ENCODE measurements around the gene RUFY1. TPM values are rescaled to one million over a fixed set of nuclear protein-coding genes. Genes with fewer than 3 reads are reported as not detected.

The RUFY1 gene
- total and polyA plus RNA-seq, 9 of the 15 experiments (the other 6 are each of a cell fraction or from before 2014, with no cell fraction given): 5.0 to 41.7 (median 29.6) TPM

- TF ChIP-seq, protein P1, sequence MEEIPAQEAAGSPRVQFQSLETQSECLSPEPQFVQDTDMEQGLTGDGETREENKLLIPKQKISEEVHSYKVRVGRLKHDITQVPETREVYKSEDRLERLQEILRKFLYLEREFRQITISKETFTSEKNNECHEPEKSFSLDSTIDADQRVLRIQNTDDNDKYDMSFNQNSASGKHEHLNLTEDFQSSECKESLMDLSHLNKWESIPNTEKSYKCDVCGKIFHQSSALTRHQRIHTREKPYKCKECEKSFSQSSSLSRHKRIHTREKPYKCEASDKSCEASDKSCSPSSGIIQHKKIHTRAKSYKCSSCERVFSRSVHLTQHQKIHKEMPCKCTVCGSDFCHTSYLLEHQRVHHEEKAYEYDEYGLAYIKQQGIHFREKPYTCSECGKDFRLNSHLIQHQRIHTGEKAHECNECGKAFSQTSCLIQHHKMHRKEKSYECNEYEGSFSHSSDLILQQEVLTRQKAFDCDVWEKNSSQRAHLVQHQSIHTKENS (CRISPR knock-in tag; IDR thresholded peaks at IDR 0.05): no peak
- TF ChIP-seq RBM34 (IDR thresholded peaks at IDR 0.05; ENCODE audit: borderline replicate concordance, insufficient read depth, low read length) (no peak), ZNF197 (CRISPR knock-in tag; IDR thresholded peaks at IDR 0.05; ENCODE audit: low read depth) (no peak), RFX1 (IDR thresholded peaks at IDR 0.05) (no peak), RBM39 (optimal IDR thresholded peaks at IDR 0.05; ENCODE audit: low read depth, low read length) (peak; percentile 87), MBD2 (IDR thresholded peaks at IDR 0.05; ENCODE audit: borderline replicate concordance, low read depth) (peak; percentile 74), KLF1 (tag; IDR thresholded peaks at IDR 0.05) (peak; percentile 43; the same call in 1 of the 2 replicates), MXD1 (CRISPR knock-in tag; IDR thresholded peaks at IDR 0.05; ENCODE audit: borderline replicate concordance, poor library complexity, severe bottlenecking) (no peak), CXXC5 (CRISPR knock-in tag; IDR thresholded peaks at IDR 0.05) (peak; percentile 81)
- TF ChIP-seq, protein P2, sequence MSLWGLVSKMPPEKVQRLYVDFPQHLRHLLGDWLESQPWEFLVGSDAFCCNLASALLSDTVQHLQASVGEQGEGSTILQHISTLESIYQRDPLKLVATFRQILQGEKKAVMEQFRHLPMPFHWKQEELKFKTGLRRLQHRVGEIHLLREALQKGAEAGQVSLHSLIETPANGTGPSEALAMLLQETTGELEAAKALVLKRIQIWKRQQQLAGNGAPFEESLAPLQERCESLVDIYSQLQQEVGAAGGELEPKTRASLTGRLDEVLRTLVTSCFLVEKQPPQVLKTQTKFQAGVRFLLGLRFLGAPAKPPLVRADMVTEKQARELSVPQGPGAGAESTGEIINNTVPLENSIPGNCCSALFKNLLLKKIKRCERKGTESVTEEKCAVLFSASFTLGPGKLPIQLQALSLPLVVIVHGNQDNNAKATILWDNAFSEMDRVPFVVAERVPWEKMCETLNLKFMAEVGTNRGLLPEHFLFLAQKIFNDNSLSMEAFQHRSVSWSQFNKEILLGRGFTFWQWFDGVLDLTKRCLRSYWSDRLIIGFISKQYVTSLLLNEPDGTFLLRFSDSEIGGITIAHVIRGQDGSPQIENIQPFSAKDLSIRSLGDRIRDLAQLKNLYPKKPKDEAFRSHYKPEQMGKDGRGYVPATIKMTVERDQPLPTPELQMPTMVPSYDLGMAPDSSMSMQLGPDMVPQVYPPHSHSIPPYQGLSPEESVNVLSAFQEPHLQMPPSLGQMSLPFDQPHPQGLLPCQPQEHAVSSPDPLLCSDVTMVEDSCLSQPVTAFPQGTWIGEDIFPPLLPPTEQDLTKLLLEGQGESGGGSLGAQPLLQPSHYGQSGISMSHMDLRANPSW (CRISPR knock-in tag; IDR thresholded peaks at IDR 0.05): peak; percentile 93; the same call in 1 of the 2 replicates
- TF ChIP-seq, protein P3, sequence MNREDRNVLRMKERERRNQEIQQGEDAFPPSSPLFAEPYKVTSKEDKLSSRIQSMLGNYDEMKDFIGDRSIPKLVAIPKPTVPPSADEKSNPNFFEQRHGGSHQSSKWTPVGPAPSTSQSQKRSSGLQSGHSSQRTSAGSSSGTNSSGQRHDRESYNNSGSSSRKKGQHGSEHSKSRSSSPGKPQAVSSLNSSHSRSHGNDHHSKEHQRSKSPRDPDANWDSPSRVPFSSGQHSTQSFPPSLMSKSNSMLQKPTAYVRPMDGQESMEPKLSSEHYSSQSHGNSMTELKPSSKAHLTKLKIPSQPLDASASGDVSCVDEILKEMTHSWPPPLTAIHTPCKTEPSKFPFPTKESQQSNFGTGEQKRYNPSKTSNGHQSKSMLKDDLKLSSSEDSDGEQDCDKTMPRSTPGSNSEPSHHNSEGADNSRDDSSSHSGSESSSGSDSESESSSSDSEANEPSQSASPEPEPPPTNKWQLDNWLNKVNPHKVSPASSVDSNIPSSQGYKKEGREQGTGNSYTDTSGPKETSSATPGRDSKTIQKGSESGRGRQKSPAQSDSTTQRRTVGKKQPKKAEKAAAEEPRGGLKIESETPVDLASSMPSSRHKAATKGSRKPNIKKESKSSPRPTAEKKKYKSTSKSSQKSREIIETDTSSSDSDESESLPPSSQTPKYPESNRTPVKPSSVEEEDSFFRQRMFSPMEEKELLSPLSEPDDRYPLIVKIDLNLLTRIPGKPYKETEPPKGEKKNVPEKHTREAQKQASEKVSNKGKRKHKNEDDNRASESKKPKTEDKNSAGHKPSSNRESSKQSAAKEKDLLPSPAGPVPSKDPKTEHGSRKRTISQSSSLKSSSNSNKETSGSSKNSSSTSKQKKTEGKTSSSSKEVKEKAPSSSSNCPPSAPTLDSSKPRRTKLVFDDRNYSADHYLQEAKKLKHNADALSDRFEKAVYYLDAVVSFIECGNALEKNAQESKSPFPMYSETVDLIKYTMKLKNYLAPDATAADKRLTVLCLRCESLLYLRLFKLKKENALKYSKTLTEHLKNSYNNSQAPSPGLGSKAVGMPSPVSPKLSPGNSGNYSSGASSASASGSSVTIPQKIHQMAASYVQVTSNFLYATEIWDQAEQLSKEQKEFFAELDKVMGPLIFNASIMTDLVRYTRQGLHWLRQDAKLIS (CRISPR knock-in tag; IDR thresholded peaks at IDR 0.05): peak; percentile 97
- TF ChIP-seq, protein P4, sequence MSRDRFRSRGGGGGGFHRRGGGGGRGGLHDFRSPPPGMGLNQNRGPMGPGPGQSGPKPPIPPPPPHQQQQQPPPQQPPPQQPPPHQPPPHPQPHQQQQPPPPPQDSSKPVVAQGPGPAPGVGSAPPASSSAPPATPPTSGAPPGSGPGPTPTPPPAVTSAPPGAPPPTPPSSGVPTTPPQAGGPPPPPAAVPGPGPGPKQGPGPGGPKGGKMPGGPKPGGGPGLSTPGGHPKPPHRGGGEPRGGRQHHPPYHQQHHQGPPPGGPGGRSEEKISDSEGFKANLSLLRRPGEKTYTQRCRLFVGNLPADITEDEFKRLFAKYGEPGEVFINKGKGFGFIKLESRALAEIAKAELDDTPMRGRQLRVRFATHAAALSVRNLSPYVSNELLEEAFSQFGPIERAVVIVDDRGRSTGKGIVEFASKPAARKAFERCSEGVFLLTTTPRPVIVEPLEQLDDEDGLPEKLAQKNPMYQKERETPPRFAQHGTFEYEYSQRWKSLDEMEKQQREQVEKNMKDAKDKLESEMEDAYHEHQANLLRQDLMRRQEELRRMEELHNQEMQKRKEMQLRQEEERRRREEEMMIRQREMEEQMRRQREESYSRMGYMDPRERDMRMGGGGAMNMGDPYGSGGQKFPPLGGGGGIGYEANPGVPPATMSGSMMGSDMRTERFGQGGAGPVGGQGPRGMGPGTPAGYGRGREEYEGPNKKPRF (IDR thresholded peaks at IDR 0.05; ENCODE audit: low read depth, low read length): no peak
- TF ChIP-seq, protein P5, sequence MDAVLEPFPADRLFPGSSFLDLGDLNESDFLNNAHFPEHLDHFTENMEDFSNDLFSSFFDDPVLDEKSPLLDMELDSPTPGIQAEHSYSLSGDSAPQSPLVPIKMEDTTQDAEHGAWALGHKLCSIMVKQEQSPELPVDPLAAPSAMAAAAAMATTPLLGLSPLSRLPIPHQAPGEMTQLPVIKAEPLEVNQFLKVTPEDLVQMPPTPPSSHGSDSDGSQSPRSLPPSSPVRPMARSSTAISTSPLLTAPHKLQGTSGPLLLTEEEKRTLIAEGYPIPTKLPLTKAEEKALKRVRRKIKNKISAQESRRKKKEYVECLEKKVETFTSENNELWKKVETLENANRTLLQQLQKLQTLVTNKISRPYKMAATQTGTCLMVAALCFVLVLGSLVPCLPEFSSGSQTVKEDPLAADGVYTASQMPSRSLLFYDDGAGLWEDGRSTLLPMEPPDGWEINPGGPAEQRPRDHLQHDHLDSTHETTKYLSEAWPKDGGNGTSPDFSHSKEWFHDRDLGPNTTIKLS (IDR thresholded peaks at IDR 0.05; ENCODE audit: borderline replicate concordance, low read depth): peak; percentile 79; the same call in 1 of the 2 replicates
These were observed 72.9 kb downstream of the RUFY1 start, which contains the start of gene HNRNPH1 (continued) for GRCh38 chr5:179623003-179623905.
